Activated CD4-positive, alpha-beta T cell treated with anti-CD3 and anti-CD28 coated beads, Interleukin-2, amount 50 U/mL, for 48 hours (primary cell): ENCODE results near the gene POLR2E.
A peak's percentile ranks its signal among the peaks of the same experiment; 100 is the strongest.

Source experiments
- DNase-seq, 2 experiments: peaks; one replicate each; pipeline ENCODE4 v3.0.0-alpha.2; 2020

The POLR2E gene

DNA sequence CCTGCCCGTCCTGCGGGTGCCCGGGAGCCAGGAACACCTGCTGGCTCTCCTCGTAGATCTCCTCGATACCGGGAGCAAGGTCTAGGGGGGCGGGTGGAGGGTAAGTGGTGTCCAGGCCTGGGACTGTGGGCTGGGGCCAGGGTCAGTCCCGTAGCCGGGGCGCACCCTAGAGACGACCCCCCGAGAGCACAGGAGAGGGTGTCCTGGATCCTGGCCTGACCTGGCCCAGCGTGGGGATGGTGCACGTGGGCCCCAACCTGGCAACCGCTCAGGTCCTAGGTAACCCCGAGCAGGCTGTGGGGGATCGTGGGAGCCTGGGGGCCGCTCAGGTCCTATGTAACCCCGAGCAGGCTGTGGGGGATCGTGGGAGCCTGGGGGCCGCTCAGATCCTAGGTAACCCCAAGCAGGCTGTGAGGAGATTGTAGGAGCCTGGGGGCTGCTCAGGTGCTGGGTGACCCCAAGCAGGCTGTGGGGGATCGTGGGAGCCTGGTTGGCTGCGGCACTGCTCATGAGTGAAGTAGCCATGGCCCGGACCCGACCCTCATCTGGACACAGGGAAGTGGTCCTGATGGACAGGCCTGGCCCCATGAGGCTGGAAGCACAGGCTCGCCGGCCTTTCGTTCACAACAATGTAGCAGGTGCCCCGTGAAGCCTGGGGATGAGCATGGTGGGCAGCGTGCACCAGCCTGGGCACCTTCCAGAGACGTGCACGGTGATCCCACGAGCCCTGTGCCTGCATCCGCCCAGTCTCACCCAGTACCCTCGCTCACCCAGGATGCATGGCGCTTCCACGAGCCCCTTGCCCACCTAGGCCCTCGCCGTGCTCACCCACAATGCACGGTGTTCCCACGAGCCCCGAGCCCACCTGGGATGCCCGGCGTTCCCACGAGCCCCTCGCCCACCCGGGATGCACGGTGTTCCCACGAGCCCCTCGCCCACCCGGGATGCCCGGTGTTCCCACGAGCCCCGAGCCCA is 14.8 kb upstream of the POLR2E start:
- DNase-seq = no peak

GRCh38 chr19:1109032-1109551 is 13.9 kb upstream of the POLR2E start:
- no peak for DNase-seq

- no peak for DNase-seq
Observed at GRCh38 chr19:1108291-1109031, 13.3 kb upstream of the POLR2E start.

DNA sequence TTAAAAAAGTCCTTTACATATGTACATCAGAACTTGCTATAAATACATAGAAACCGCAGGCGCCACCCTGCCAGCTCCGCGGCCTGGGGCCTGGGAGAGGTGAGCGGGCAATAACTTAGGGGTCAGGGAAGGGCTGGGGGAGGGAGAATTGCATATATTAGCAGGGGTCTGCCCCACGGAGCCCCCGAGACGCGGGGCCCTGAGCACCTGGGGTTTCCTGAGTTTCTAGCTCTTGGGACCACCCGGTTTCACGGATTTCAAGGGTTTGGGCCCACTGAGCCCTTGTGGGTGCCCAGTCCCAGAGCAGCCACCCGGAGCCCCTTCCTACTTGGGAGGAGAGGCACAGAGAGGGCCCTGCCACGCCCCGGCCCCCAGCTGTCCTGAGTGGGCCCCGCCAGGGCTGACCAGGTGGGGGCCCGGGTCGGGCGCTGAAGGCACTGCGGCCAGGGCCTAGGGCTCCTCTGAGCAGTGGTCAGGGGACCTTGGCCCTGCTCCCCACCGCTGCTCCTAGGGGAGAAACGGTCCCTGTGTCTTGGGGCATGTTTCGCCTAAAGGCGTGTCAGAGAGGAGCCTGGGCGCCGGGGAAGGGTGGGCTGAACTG is 12.6 kb upstream of the POLR2E start:
- DNase-seq = no peak

DNA sequence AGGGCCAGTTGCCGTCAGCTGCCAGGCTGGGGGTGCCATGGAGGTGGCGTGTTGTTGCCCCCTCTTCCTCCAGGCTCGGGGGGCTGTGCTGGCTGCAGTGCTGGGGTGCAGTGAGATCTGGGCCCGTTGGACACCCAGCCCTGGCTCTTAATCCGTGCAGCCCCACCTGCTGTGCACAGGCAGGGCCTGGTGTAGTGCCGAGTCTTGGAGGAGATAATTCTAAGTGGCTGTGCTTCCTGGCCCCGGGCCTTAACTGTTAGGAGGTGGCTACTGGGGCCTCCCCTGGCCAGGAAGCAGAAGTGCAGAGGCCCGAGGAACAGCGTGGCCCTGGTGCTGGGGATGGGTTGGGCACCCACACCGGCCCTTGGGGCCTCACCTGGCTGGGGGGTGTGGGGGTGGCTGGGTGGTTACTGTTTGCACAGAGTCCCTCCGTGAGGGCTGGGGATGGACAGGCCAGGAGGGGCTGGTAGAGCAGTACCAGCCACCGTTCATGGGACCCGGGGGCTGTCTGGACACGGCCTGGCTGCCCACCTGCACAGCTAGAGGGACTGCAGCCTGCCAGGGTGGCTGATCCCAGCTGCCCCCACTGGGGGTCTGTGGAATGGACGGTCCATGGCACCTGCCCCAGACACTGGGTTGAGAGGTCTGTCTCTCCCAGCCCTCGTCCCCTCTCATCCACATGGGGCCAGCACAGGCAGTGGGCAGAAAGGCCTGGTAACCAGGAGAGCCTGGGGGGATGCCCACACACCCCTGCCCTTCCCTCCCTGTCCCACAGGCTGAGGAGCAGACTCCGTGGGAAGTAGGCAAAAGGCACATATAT is 11.9 kb upstream of the POLR2E start:
- DNase-seq = peak in 1 of 2 experiments; percentile 32

DNA sequence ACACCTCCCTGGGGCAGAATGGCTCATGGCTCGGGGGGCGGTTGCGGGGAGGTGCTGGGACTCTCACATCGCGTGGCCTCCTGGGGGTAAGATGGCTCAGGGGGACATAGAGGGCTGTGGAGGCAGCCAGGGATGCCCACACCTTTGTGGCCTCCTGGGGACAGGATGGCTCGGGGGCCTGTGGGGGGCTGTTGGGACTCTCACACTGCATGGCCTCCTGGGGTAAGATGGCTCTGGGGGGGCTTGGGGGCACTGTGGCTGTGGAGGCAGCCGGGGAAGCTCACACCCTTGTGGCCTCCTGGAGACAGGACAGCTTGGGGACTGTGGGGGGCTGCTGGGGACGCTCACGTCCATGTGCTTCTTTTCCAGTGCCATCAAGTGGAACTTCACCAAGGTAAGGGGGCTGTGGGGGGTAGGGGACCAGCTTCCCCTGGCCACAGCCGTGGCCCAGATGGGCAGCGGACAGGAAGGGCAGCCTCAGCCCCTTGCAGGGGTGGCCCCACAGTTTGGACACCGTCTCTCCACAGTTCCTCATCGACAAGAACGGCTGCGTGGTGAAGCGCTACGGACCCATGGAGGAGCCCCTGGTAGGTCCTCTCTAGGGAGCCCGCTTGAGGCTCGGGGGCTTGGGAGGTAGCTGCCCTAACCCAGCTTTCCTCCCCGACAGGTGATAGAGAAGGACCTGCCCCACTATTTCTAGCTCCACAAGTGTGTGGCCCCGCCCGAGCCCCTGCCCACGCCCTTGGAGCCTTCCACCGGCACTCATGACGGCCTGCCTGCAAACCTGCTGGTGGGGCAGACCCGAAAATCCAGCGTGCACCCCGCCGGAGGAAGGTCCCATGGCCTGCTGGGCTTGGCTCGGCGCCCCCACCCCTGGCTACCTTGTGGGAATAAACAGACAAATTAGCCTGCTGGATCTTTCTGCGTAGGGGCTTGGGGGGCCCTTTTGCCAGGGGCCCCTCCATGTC is 11.0 kb upstream of the POLR2E start:
- DNase-seq = no peak

GRCh38 chr19:1105008-1105872 is 10.1 kb upstream of the POLR2E start:
- DNase-seq = peak in 1 of 2 experiments; percentile 30

DNA sequence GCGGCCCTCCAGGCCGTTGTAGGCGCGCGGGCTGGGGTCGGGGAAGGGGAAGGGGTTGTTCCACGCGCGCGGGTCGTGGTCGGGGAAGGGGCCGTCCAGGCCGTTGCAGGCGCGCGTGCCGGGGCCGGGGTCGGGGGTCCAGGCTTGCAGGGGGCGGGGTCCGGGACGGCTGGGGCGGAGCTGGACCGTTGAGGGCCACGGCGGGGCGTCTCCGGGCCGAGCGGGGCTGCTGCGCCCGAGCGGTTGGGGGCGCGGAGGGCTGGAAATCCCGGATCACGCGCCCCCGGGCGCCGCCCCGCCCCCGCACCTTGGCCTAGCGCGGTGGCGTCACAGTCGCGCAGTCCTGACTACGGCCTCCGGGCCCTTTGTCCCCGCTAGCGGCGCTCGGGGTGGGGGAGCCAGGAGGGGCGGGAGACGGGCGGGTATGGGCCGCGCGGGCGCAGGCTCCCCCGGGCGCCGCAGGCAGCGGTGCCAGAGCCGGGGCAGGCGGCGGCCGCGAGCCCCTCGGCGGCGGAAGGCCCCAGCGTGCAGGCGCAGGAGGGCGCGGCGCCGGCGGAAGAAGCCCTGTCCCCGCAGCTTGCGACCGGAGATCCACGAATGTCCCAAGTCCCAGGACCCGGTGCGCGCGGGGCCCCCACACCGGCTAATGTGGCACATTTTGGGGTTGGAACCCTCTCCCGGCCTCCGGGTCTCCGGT is 9.3 kb upstream of the POLR2E start:
- peak; percentile 75 to 78 for DNase-seq

GRCh38 chr19:1103708-1104310 is 8.6 kb upstream of the POLR2E start, which contains the start of gene GPX4:
GPX4 (plus strand) TSS chr19:1103994; CDS start chr19:1104044, 50 bp downstream.
- DNase-seq = peak; percentile 98

DNA sequence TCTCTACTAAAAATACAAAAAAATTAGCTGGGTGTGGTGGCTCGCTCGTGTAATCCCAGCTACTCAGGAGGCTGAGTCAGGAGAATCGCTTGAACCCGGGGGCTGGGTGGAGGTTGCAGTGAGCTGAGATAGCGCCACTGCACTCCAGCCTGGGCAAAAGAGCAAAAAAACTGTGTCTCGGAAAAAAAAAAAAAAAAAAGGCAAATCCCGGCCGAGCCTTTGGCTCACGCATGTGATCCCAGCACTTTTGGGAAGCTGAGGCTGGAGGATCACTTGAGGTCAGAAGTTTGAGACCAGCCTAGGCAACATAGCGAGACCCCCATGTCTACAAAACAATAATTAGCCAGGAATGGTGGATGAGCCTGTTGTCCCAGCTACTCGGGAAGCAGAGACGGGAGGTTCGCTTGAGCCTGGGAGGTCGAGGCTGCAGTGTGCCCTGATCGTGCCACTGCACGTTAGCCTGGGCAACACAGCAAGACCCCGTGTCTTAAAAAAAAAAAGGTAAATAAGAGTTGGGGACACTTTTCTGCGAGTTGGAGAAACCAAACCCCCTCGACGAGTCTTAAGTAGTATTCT is 8.0 kb upstream of the POLR2E start:
- no peak for DNase-seq

DNA sequence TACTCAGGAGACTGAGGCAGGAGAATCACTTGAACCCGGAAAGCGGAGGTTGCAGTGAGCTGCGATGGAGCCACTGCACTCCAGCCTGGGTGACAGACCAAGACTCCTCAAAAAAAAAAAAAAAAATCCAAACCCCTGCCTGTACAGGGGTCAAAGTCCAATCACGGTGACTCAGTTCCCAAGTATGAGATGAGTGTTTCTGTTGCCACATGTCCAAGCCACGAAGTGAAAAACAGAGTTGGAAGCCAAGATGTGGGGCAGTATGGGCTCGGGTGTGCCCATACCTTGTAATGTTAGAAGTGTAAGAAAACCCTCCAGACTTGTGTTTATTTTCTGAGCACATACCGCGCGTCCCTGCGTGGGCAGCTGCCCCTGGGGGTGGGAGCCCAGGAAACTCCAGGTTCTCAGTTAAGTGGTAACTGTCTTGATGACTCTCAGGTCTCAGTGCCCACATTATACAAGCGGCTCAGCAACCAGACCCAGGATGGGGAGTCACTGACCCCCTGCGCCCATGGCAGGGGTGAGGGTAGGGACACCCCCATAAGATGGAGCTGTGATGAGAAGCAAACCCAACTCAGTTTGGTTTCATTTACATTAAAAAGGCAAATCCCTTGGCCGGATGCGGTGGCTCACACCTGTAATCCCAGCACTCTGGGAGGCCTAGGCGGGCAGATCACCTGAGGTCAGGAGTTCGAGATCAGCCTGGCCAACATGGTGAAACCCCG is 7.4 kb upstream of the POLR2E start:
- peak; percentile 75 to 85 for DNase-seq

- no peak for DNase-seq
Observed at GRCh38 chr19:1101337-1101698, 6.1 kb upstream of the POLR2E start.

DNA sequence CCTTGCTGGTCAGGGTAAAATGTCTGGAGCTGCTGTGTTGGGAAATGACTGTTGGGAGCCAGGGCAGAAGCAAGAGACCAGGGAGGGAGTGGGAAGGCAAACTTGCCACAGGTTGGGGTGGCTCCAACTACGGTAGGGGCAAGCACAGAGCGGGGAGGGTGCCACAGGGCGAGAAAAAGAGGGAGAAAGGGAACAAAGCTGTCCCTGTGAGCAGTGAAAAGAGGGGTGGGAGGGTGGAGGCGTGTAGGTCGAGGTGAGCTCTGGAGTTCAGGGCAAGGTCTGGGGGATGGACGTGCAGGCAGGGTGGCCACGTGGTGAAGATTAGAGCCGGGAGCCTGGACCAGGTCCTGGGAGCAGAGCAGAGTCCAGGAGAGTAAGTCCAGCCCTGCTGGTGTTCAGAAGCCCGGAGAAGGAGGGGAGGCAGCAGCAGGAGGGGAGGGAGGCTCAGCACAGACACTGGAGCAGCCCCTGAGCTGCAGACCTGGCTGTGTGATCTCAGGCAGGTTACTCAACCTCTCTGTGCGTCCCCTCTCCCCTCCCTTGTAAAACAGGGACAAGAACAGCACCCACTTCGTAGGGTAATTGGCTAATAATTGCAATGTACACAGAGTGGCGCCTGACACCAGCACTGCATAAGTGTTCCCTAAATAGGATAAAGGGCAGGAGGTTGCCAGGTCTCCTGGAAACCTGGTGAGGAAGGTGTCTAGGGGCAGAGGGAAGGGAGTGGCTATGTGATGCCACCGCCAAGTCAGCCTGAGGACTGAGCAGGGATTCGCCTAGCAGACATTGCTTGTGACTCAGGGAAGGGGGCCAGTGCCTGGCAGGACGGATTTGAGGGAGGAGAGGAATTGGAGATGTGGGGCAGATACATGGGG is 3.2 kb upstream of the POLR2E start:
- DNase-seq = no peak

GRCh38 chr19:1097810-1098176 is 2.6 kb upstream of the POLR2E start:
- DNase-seq = no peak

DNA sequence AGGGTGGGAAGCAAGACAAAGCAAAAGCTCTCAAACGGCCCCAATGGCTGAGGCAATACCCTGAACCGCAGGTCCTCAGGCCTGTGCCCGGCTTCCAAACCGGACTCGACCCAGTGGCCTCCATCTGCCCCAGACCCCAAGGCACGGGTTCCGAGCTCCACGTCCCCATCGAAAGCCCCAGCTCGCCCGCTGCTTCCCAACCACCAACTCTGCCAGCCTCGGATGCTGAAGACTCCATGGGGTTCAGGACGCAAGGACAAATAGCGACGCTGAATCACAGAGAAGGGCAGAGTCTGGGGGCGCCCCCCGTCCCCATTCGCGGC is 559 bp downstream of the POLR2E start:
- no peak for DNase-seq

GRCh38 chr19:1093811-1094553 is 1.2 kb downstream of the POLR2E start:
- DNase-seq = no peak
